Fibroblast of pulmonary artery (primary cell): ENCODE results near the gene TRMO.

Source experiments
- DNase-seq: peaks from one replicate; pipeline ENCODE4 v3.0.0-alpha.2; 2010; ENCODE audit warnings: low read depth
- H3K4me3 ChIP-seq: replicated peaks from 2 replicates; pipeline ENCODE4 v1.5.1; 2011; ENCODE audit warnings: low read depth, mild to moderate bottlenecking, control low read depth, low read length, moderate library complexity
- TF ChIP-seq, protein P1 (sequence below): IDR thresholded peaks from 2 replicates; pipeline ENCODE4 v1.5.1; 2011; ENCODE audit warnings: mild to moderate bottlenecking, control low read depth, low read length, inconsistent platforms; ENCODE audit errors: missing control alignments

Gene TRMO

DNA sequence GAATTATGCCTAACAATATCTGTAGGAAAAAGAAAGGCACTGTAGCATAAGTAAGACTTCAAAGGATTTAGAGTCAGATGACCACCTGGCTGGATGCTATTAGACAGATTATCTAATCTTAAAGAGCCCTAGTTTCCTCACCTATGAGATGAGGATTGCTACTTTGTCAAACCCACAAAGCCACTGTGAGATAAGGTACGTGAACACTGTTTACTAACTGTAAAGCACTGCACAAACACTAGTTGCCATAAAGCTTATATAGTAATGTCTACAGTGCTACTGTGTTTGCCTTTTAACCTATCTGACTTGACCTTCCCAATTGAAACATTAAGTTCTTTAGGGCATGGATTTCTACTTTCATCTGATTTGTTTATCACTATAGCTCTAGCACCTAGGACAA lies 10.3 kb downstream of the TRMO start:
- no peak for DNase-seq
- TF ChIP-seq, protein P1, sequence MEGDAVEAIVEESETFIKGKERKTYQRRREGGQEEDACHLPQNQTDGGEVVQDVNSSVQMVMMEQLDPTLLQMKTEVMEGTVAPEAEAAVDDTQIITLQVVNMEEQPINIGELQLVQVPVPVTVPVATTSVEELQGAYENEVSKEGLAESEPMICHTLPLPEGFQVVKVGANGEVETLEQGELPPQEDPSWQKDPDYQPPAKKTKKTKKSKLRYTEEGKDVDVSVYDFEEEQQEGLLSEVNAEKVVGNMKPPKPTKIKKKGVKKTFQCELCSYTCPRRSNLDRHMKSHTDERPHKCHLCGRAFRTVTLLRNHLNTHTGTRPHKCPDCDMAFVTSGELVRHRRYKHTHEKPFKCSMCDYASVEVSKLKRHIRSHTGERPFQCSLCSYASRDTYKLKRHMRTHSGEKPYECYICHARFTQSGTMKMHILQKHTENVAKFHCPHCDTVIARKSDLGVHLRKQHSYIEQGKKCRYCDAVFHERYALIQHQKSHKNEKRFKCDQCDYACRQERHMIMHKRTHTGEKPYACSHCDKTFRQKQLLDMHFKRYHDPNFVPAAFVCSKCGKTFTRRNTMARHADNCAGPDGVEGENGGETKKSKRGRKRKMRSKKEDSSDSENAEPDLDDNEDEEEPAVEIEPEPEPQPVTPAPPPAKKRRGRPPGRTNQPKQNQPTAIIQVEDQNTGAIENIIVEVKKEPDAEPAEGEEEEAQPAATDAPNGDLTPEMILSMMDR: no peak
- no peak overlapping the region for H3K4me3 ChIP-seq

DNA sequence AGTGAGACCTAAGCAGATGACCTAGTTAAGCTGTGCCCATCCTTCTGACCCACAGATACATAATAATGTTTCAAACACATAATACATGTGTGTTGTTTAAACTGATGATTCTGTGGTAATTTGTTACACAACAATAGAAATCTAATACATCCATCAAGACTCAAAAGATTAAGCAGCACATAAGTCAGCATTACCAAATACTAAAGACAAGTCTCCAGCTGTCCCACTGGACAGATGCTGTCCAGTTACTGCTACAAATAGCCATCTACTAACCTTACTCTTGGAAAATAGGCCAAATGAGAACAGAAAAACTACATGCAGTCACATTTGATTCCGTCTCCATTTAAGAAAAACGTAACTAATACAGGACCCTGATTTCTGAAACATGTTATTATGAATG lies 10.8 kb downstream of the TRMO start:
- TF ChIP-seq, protein P1: no peak
- no peak for DNase-seq
- no peak overlapping the region for H3K4me3 ChIP-seq

DNA sequence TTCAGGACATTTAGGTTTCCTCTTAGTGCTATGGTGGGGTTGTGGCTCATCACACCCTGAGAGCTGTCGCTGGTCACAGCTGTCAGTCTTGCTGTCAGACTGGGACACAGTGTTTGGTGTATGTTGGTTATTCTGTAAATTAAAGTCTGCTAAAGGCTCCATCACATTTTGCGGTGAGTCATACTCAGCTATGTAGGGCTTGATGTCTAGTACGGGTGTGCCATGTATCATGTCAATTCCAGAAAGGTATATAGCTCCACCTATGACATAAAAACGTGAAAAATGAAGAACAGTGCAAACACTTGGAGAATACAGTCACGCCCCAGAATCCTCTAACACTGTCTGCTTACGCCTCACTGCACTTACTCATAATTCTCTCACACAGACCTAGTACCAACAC lies 11.9 kb downstream of the TRMO start:
- no peak for DNase-seq
- H3K4me3 ChIP-seq: no peak overlapping the region
- TF ChIP-seq, protein P1: no peak

DNA sequence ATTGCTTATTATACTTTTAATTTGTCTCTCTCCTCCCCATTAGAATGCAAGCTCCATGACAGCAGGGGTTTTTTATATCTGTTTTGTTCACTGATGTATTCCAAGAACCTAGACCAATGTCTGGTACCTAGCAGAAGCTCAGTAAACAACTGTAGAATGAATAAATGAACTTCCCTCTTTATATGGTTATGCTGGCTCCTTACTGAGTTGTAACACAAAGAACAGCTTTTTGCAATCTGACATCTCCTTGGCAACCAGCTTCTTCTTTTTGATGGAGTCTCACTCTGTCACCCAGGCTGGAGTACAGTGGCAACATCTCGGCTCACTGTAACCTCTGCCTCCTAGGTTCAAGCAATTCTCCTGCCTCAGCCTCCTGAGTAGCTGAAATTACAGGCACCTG lies 13.6 kb downstream of the TRMO start:
- no peak for DNase-seq
- TF ChIP-seq, protein P1: no peak
- no peak overlapping the region for H3K4me3 ChIP-seq

DNA sequence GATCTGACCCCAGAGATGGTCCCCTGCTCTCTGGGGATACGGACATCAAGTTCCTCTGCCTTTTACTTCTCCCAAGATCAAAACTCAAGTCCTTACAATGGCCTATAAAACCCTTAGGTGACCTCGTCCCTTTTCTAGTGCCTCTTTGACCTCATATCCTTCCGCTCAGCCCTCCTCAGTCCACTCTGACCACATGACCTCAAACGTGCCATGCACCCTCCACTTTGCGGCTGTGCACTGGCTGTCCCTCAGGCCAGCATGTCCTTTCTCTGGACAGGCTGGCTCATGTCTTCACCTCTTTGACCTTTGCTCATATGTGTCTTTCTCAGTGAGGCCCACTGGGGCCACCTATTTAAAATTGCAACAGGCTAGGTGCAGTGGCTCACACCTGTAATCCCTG lies 14.7 kb downstream of the TRMO start:
- no peak for DNase-seq
- TF ChIP-seq, protein P1: no peak
- H3K4me3 ChIP-seq: no peak overlapping the region

DNA sequence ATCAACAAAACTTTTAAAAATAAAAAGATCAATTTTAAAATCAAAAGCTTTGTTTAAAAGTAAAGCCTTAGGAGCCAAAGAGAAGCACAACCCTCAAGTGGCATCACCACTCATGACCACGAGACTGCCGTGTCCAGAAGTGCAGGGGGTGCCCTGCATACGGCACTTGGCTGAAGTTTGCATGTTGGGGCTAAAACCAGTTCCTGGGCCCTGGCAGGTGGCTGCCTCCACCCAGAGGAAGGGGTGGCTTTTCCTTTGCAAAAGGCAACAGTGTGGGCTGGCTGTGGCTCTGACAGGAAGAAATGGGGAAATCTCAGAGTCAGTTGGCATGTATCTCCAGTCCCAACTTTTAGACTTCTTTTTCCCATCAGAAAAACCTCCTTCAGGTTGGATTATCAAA lies 15.3 kb downstream of the TRMO start:
- no peak for DNase-seq
- no peak overlapping the region for H3K4me3 ChIP-seq
- TF ChIP-seq, protein P1: no peak

DNA sequence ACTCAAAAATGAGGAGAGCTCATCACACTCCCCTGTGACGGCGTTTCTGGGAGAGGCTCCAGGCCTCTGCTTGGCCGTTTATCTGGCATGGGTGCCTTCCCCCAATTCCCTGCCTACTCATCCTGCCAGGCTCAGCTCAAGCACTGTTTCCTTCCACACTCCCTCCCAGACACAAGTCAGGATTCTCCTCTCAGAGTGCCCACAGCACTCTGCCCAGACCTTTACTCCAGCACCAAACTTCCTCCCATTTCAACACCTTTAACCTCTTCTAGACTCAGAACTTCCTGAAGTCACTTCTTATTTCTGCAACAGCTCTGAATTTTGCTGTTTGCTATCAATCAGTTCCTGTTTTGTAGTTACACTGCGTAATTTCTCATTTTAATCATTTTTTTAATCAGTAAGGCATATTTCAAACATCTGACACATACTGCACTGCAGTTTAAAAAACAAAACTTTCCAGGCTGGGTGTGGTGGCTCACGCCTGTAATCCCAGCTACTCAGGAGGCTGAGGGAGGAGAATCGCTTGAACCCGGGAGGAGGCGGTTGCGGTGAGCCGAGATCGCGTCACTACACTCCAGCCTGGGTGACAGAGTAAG lies 16.0 kb downstream of the TRMO start:
- H3K4me3 ChIP-seq: no peak overlapping the region
- DNase-seq: no peak
- TF ChIP-seq, protein P1: no peak
